AG09309 (cell line): Measurements from ENCODE around the gene ANKRD49.

Experiments used
- DNase-seq: peaks from one replicate; pipeline ENCODE4 v3.0.0-alpha.2; 2010; ENCODE audit warnings: low read depth
- H3K4me3 ChIP-seq: 2 replicates; pipeline ENCODE4 v1.5.1; 2011; ENCODE audit warnings: mild to moderate bottlenecking, low read depth, low read length, moderate library complexity; ENCODE audit not compliant: control insufficient read depth
- TF ChIP-seq, protein P1 (sequence below): IDR thresholded peaks from 2 replicates; pipeline ENCODE4 v1.5.1; 2011; ENCODE audit warnings: mild to moderate bottlenecking, low read depth, low read length, inconsistent platforms; ENCODE audit not compliant: insufficient read depth, control insufficient read depth; ENCODE audit errors: missing control alignments

ANKRD49 gene

DNA sequence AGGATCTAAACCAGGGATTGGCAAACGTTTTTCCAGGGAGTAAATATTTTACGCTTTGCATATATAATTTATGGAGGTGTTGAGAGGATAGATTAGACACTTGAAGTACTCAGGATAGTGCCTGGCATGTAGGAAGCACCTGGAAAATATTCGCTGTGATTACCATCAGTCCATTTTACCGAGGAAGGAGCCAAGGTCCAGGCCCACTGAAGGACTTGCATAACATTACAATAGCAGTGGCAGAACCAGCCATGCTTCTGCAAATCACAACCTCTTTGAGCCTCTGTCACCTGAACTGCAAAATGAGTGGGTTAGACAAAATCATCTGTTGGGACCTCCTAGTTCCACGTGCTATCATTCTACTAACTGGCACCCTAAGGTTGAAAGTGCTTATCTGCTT lies 55.4 kb downstream of the ANKRD49 start:
- TF ChIP-seq, protein P1, sequence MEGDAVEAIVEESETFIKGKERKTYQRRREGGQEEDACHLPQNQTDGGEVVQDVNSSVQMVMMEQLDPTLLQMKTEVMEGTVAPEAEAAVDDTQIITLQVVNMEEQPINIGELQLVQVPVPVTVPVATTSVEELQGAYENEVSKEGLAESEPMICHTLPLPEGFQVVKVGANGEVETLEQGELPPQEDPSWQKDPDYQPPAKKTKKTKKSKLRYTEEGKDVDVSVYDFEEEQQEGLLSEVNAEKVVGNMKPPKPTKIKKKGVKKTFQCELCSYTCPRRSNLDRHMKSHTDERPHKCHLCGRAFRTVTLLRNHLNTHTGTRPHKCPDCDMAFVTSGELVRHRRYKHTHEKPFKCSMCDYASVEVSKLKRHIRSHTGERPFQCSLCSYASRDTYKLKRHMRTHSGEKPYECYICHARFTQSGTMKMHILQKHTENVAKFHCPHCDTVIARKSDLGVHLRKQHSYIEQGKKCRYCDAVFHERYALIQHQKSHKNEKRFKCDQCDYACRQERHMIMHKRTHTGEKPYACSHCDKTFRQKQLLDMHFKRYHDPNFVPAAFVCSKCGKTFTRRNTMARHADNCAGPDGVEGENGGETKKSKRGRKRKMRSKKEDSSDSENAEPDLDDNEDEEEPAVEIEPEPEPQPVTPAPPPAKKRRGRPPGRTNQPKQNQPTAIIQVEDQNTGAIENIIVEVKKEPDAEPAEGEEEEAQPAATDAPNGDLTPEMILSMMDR: no peak
- H3K4me3 ChIP-seq: no peak overlapping the region
- DNase-seq: no peak
